Germinal center (tissue), 1 donor: Measurements from ENCODE around the gene USE1.
A peak's percentile ranks its signal among the peaks of the same experiment; 100 is the strongest.

Source experiments
- DNase-seq: peaks from one replicate; pipeline ENCODE4 v3.0.0; 2012; ENCODE audit warnings: mixed read lengths, low spot score

The USE1 gene

GRCh38 chr19:17205237-17206140 is 9.7 kb upstream of the USE1 start:
- DNase-seq = peak; percentile 67

GRCh38 chr19:17206736-17207581 is 8.2 kb upstream of the USE1 start:
- DNase-seq = no peak

GRCh38 chr19:17209126-17210036 is 5.8 kb upstream of the USE1 start:
- peak; percentile 82 for DNase-seq

- no peak for DNase-seq
These were observed 4.9 kb upstream of the USE1 start for GRCh38 chr19:17210296-17210695.

GRCh38 chr19:17211547-17212446 is 3.4 kb upstream of the USE1 start:
- DNase-seq = no peak

GRCh38 chr19:17213334-17213733 is 1.8 kb upstream of the USE1 start:
- DNase-seq = no peak

- no peak for DNase-seq
These were observed 540 bp upstream of the USE1 start for GRCh38 chr19:17214508-17215126.

GRCh38 chr19:17216058-17216670 is 1.0 kb downstream of the USE1 start:
- DNase-seq = no peak

GRCh38 chr19:17219286-17219685 is 4.1 kb downstream of the USE1 start:
- DNase-seq = no peak

- no peak for DNase-seq
These were observed 5.1 kb downstream of the USE1 start for GRCh38 chr19:17220207-17220758.

- no peak for DNase-seq
These were observed 9.9 kb downstream of the USE1 start for GRCh38 chr19:17225053-17225452.

- peak; percentile 94 for DNase-seq
These were observed 11.1 kb downstream of the USE1 start, which contains the start of gene OCEL1 for GRCh38 chr19:17226002-17226933. Gene OCEL1, plus strand, starts transcription at chr19:17226226. Its CDS starts 22 bp downstream, at chr19:17226248.

- DNase-seq = no peak
These were observed 12.7 kb downstream of the USE1 start for GRCh38 chr19:17227798-17228367.

- DNase-seq = no peak
These were observed 14.7 kb downstream of the USE1 start for GRCh38 chr19:17229890-17230289.

- DNase-seq = no peak
These were observed 17.1 kb downstream of the USE1 start for GRCh38 chr19:17232258-17232657.

GRCh38 chr19:17234911-17235299 is 19.7 kb downstream of the USE1 start:
- DNase-seq = peak; percentile 62

GRCh38 chr19:17235300-17235970 is 20.3 kb downstream of the USE1 start:
- DNase-seq = peak; percentile 66
